ENCODE data around the gene ALOX12B. TPM values are rescaled to one million over a fixed set of nuclear protein-coding genes. Genes with fewer than 3 reads are reported as not detected.

Gene ALOX12B
- total and polyA plus RNA-seq, 5 experiments from 2014 or later, result 0.80 to 2.3 (median 1.5) TPM

GRCh38 chr17:8101721-8102120 lies 14.2 kb upstream of the ALOX12B start:
- no peaks in the 10 kb centered on the region for H3K36me3 Mint-ChIP-seq
- peaks cover 0 to 6% (median 0%) of the 10 kb centered on the region in 5 donors for H3K27me3 Mint-ChIP-seq
- POLR2A ChIA-PET, result no interaction called here
- no peak for DNase-seq
- H3K9me3 Mint-ChIP-seq, result no peaks in the 10 kb centered on the region
- H3K27ac Mint-ChIP-seq, result no peak overlapping the region
- ATAC-seq, result no peak
- H3K4me3 Mint-ChIP-seq, result no peak overlapping the region
- peaks cover 0 to 5% (median 0%) of the 10 kb centered on the region in 4 donors for H3K4me1 Mint-ChIP-seq

GRCh38 chr17:8100763-8101162 lies 13.2 kb upstream of the ALOX12B start:
- H3K36me3 Mint-ChIP-seq, result no peaks in the 10 kb centered on the region
- H3K27me3 Mint-ChIP-seq, result peaks cover 0 to 5% (median 0%) of the 10 kb centered on the region in 5 donors
- H3K4me3 Mint-ChIP-seq, result no peak overlapping the region
- DNase-seq (no peak), ATAC-seq (no peak)
- POLR2A ChIA-PET, result interaction anchor here (0.8 kb wide), 1 partner anchor 18 kb away, joined by 3 read pairs; no protein-coding TSS in a partner anchor
- H3K27ac Mint-ChIP-seq, result peak overlapping the region in 1 of 10 donors; percentile 39
- H3K4me1 Mint-ChIP-seq, result peaks cover 0 to 5% (median 0%) of the 10 kb centered on the region in 4 donors
- no peaks in the 10 kb centered on the region for H3K9me3 Mint-ChIP-seq

- H3K27ac Mint-ChIP-seq, result peak overlapping the region in 1 of 10 donors; percentile 54
- peaks cover 0 to 4% (median 1%) of the 10 kb centered on the region in 4 donors for H3K4me1 Mint-ChIP-seq
- H3K36me3 Mint-ChIP-seq, result no peaks in the 10 kb centered on the region
- H3K4me3 Mint-ChIP-seq, result no peak overlapping the region
- ATAC-seq (no peak), DNase-seq (no peak)
- no peaks in the 10 kb centered on the region for H3K9me3 Mint-ChIP-seq
- peaks cover 0 to 5% (median 0%) of the 10 kb centered on the region in 5 donors for H3K27me3 Mint-ChIP-seq
- POLR2A ChIA-PET, result interaction anchor here (0.6 to 1.3 kb wide), 4 partner anchors 10 to 149 kb away, joined by 3 to 6 read pairs (median 4); partner anchors contain the start of gene ALOX12B
These were observed 12.6 kb upstream of the ALOX12B start for GRCh38 chr17:8100111-8100510.

GRCh38 chr17:8096541-8096940 lies 9.0 kb upstream of the ALOX12B start:
- Mint-ChIP-seq H3K27ac (no peak overlapping the region), H3K4me3 (no peak overlapping the region)
- POLR2A ChIA-PET, result interaction anchor here (0.5 kb wide), 1 partner anchor 52 kb away, joined by 3 read pairs; no protein-coding TSS in a partner anchor

GRCh38 chr17:8095361-8095760 lies 7.8 kb upstream of the ALOX12B start:
- H3K27ac Mint-ChIP-seq, result peak overlapping the region in 1 of 10 donors; percentile 76
- POLR2A ChIA-PET, result interaction anchor here (3.1 kb wide), 1 partner anchor 15 kb away, joined by 24 read pairs; no protein-coding TSS in a partner anchor
- ATAC-seq (no peak), DNase-seq (peak in 1 of 10 donors; percentile 45)
- H3K9me3 Mint-ChIP-seq, result no peaks in the 10 kb centered on the region
- no peak overlapping the region for H3K4me3 Mint-ChIP-seq
- H3K36me3 Mint-ChIP-seq, result no peaks in the 10 kb centered on the region
- H3K27me3 Mint-ChIP-seq, result peaks cover 8 to 24% (median 12%) of the 10 kb centered on the region in 5 donors
- peaks cover 6 to 19% (median 12%) of the 10 kb centered on the region in 4 donors for H3K4me1 Mint-ChIP-seq

More at GRCh38 chr17:8096541-8096940, 9.0 kb upstream of the ALOX12B start:
- no peak for ATAC-seq
- Mint-ChIP-seq H3K9me3 (no peaks in the 10 kb centered on the region), H3K36me3 (no peaks in the 10 kb centered on the region), H3K27me3 (peaks cover 2 to 16% (median 4%) of the 10 kb centered on the region in 5 donors), H3K4me1 (peaks cover 6 to 15% (median 10%) of the 10 kb centered on the region in 4 donors)
- no peak for DNase-seq

GRCh38 chr17:8091033-8091687 lies 3.6 kb upstream of the ALOX12B start:
- POLR2A ChIA-PET, result interaction anchor here (0.8 to 2.5 kb wide), 4 partner anchors 12 to 209 kb away, joined by 3 to 7 read pairs (median 4); no protein-coding TSS in a partner anchor
- no peaks in the 10 kb centered on the region for H3K9me3 Mint-ChIP-seq
- H3K27ac Mint-ChIP-seq, result peak overlapping the region in 2 of 10 donors; percentile 21 to 24
- ATAC-seq (no peak), DNase-seq (no peak)
- H3K36me3 Mint-ChIP-seq, result no peaks in the 10 kb centered on the region
- peaks cover 16 to 46% (median 21%) of the 10 kb centered on the region in 5 donors for H3K27me3 Mint-ChIP-seq
- H3K4me1 Mint-ChIP-seq, result peaks cover 6 to 19% (median 12%) of the 10 kb centered on the region in 4 donors
- peak overlapping the region in 1 of 10 donors; percentile 47 for H3K4me3 Mint-ChIP-seq

GRCh38 chr17:8089728-8090127 lies 2.2 kb upstream of the ALOX12B start:
- Mint-ChIP-seq H3K4me1 (peaks cover 6 to 15% (median 8%) of the 10 kb centered on the region in 4 donors), H3K9me3 (no peaks in the 10 kb centered on the region), H3K27ac (no peak overlapping the region), H3K27me3 (peaks cover 14 to 46% (median 21%) of the 10 kb centered on the region in 5 donors), H3K36me3 (no peaks in the 10 kb centered on the region), H3K4me3 (no peak overlapping the region)
- ATAC-seq, result no peak
- POLR2A ChIA-PET, result interaction anchor here (1.1 to 2.5 kb wide), 2 partner anchors 30 to 211 kb away, joined by 3 to 7 read pairs; no protein-coding TSS in a partner anchor
- no peak for DNase-seq

GRCh38 chr17:8087952-8088230 lies 375 bp upstream of the ALOX12B start:
- POLR2A ChIA-PET, result interaction anchor here (0.7 to 2.9 kb wide), 3 partner anchors 12 to 32 kb away, joined by 3 to 7 read pairs (median 3); no protein-coding TSS in a partner anchor
- H3K27me3 Mint-ChIP-seq, result peaks cover 14 to 46% (median 21%) of the 10 kb centered on the region in 5 donors
- no peak for DNase-seq

GRCh38 chr17:8084250-8084649 lies 3.3 kb downstream of the ALOX12B start:
- H3K36me3 Mint-ChIP-seq, result peaks cover 0 to 5% (median 0%) of the 10 kb centered on the region in 3 donors
- H3K9me3 Mint-ChIP-seq, result no peaks in the 10 kb centered on the region
- peak overlapping the region in 1 of 10 donors; percentile 41 for H3K27ac Mint-ChIP-seq
- no peak for ATAC-seq
- no peak for DNase-seq
- no peak overlapping the region for H3K4me3 Mint-ChIP-seq
- POLR2A ChIA-PET, result no interaction called here
- H3K4me1 Mint-ChIP-seq, result peaks cover 9 to 13% (median 12%) of the 10 kb centered on the region in 4 donors
- H3K27me3 Mint-ChIP-seq, result peaks cover 6 to 22% (median 10%) of the 10 kb centered on the region in 5 donors

More at GRCh38 chr17:8087952-8088230, 375 bp upstream of the ALOX12B start:
- H3K36me3 Mint-ChIP-seq, result no peaks in the 10 kb centered on the region
- H3K9me3 Mint-ChIP-seq, result no peaks in the 10 kb centered on the region
- H3K4me3 Mint-ChIP-seq, result no peak overlapping the region
- no peak overlapping the region for H3K27ac Mint-ChIP-seq
- no peak for ATAC-seq
- H3K4me1 Mint-ChIP-seq, result peaks cover 0 to 8% (median under 1%) of the 10 kb centered on the region in 4 donors

GRCh38 chr17:8082292-8082691 lies 5.2 kb downstream of the ALOX12B start:
- H3K4me1 Mint-ChIP-seq, result peaks cover 14 to 18% (median 16%) of the 10 kb centered on the region in 4 donors
- H3K27ac Mint-ChIP-seq, result no peak overlapping the region
- no peaks in the 10 kb centered on the region for H3K9me3 Mint-ChIP-seq
- peaks cover 0 to 5% (median 0%) of the 10 kb centered on the region in 3 donors for H3K36me3 Mint-ChIP-seq
- ATAC-seq (no peak), DNase-seq (no peak)
- peaks cover 0 to 11% (median 5%) of the 10 kb centered on the region in 5 donors for H3K27me3 Mint-ChIP-seq
- POLR2A ChIA-PET, result no interaction called here
- H3K4me3 Mint-ChIP-seq, result no peak overlapping the region

- Mint-ChIP-seq H3K4me1 (peaks cover 15 to 18% (median 16%) of the 10 kb centered on the region in 4 donors), H3K4me3 (peak overlapping the region in 1 of 10 donors; percentile 36), H3K27me3 (peaks cover 0 to 7% (median 4%) of the 10 kb centered on the region in 5 donors), H3K27ac (no peak overlapping the region), H3K9me3 (no peaks in the 10 kb centered on the region), H3K36me3 (peaks cover 0 to 5% (median 0%) of the 10 kb centered on the region in 3 donors)
- no peak for ATAC-seq
- POLR2A ChIA-PET, result no interaction called here
- DNase-seq, result no peak
These were observed 5.6 kb downstream of the ALOX12B start for GRCh38 chr17:8081876-8082275.

GRCh38 chr17:8080799-8081219 lies 6.7 kb downstream of the ALOX12B start:
- DNase-seq (peak in 1 of 10 donors; percentile 44), ATAC-seq (no peak)
- POLR2A ChIA-PET, result no interaction called here
- Mint-ChIP-seq H3K4me3 (peak overlapping the region in 7 of 10 donors; percentile 16 to 93 (median 38)), H3K4me1 (peaks cover 15 to 18% (median 16%) of the 10 kb centered on the region in 4 donors), H3K9me3 (no peaks in the 10 kb centered on the region), H3K27ac (no peak overlapping the region), H3K36me3 (peaks cover 0 to 5% (median 0%) of the 10 kb centered on the region in 3 donors), H3K27me3 (no peaks in the 10 kb centered on the region)

Measured in naive thymus-derived CD8-positive, alpha-beta T cell (primary cell).